Osteoblast (primary cell): ENCODE results near the gene KRTAP10-4. TPM values are rescaled to one million over a fixed set of nuclear protein-coding genes. Genes with fewer than 3 reads are reported as not detected.
A peak's percentile ranks its signal among the peaks of the same experiment; 100 is the strongest.

Experiments
- DNase-seq: peaks from one replicate; pipeline ENCODE4 v3.0.0; 2011; ENCODE audit warnings: low spot score, mixed read lengths; ENCODE audit not compliant: insufficient read length; ENCODE audit errors: missing footprints
- H2AFZ ChIP-seq: 2 replicates; pipeline ENCODE4 v1.6.0; 2011; ENCODE audit warnings: mild to moderate bottlenecking, low read length
- H3K27ac ChIP-seq: 2 replicates; pipeline ENCODE4 v1.5.1; 2011; ENCODE audit warnings: mild to moderate bottlenecking, low read depth, low read length, moderate library complexity
- H3K27me3 ChIP-seq: 2 replicates; pipeline ENCODE4 v1.6.0; 2012; ENCODE audit warnings: mild to moderate bottlenecking, control low read depth, inconsistent platforms, low read length, moderate library complexity; ENCODE audit not compliant: insufficient read depth
- H3K36me3 ChIP-seq: 2 replicates; pipeline ENCODE4 v1.5.1; 2011; ENCODE audit warnings: mild to moderate bottlenecking, low read length, control low read depth, moderate library complexity; ENCODE audit not compliant: insufficient read depth
- H3K4me1 ChIP-seq: 2 replicates; pipeline ENCODE4 v1.5.1; 2011; ENCODE audit warnings: mild to moderate bottlenecking, low read length, control low read depth, moderate library complexity; ENCODE audit not compliant: insufficient read depth
- H3K4me2 ChIP-seq: 2 replicates; pipeline ENCODE4 v1.6.0; 2011; ENCODE audit warnings: mild to moderate bottlenecking, low read length; ENCODE audit not compliant: insufficient read depth
- H3K4me3 ChIP-seq: fragments of 200-600 bp; sonication (generic); 3 replicates; pipeline ENCODE4 v1.5.1; 2012; ENCODE audit warnings: mild to moderate bottlenecking, low read length, inconsistent platforms; ENCODE audit not compliant: insufficient read depth
- H3K79me2 ChIP-seq: 2 replicates; pipeline ENCODE4 v1.6.0; 2012; ENCODE audit warnings: mild to moderate bottlenecking, low read length, control low read depth, inconsistent platforms; ENCODE audit not compliant: insufficient read depth
- H3K9me3 ChIP-seq: 2 replicates; pipeline ENCODE4 v1.5.1; 2011; ENCODE audit warnings: low read depth, low read length, control low read depth
- H4K20me1 ChIP-seq: 2 replicates; pipeline ENCODE4 v1.6.0; 2012; ENCODE audit warnings: mild to moderate bottlenecking, low read length, control low read depth; ENCODE audit not compliant: insufficient read depth
- total RNA-seq: library from RNA; depleted of rRNA; stranded (reverse); fragments of >200 nt; gene quantifications from 2 replicates; pipeline ENCODE4 v1.2.3, GENCODE V29; 2012
- TF ChIP-seq, protein P1 (sequence below): IDR thresholded peaks from 2 replicates; pipeline ENCODE4 v1.5.1; 2011; ENCODE audit warnings: mild to moderate bottlenecking, low read depth, low read length, moderate library complexity; ENCODE audit errors: extremely low read depth

The KRTAP10-4 gene
- total RNA-seq, 1 donor: not detected

DNA sequence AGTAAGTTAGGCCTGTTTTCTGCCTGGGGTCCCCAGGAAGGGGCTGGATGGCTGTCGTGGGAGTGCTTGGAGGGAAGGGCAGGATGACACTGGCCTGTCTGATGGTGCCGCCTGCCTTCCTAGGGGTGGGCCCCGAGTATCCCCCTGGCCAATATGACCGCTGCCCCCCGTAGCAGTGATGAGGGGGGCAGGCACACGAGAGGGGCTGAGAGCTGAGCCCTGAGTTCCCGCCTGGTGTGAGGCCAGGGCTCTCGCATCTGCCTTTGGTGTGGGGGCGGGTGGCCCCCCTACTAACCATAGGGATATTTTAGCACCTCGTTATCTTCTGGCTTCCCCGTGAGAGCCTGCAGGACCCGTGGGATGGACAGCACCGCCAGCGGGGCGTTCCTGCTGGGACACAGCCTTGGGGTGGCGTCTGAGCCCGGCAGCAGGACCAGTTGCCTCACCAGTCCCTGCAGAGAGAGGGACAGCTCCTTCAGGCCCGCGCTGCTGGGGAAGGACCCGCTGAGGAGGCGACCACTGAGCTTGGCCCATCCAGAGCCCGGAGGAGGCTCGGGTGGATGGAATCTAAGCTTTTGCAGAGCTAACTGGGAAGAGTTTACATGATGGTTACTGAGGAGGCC is 43.9 kb upstream of the KRTAP10-4 start:
- Histone ChIP-seq H3K27ac (no peak overlapping the region), H3K79me2 (no peaks in the 10 kb centered on the region), H3K4me1 (no peaks in the 10 kb centered on the region), H3K9me3 (no peaks in the 10 kb centered on the region), H3K4me2 (no peak overlapping the region), H3K36me3 (no peaks in the 10 kb centered on the region), H3K4me3 (no peak overlapping the region), H2AFZ (no peak overlapping the region), H4K20me1 (no peaks in the 10 kb centered on the region), H3K27me3 (no peaks in the 10 kb centered on the region)
- peak; percentile 81 for DNase-seq
- TF ChIP-seq, protein P1, sequence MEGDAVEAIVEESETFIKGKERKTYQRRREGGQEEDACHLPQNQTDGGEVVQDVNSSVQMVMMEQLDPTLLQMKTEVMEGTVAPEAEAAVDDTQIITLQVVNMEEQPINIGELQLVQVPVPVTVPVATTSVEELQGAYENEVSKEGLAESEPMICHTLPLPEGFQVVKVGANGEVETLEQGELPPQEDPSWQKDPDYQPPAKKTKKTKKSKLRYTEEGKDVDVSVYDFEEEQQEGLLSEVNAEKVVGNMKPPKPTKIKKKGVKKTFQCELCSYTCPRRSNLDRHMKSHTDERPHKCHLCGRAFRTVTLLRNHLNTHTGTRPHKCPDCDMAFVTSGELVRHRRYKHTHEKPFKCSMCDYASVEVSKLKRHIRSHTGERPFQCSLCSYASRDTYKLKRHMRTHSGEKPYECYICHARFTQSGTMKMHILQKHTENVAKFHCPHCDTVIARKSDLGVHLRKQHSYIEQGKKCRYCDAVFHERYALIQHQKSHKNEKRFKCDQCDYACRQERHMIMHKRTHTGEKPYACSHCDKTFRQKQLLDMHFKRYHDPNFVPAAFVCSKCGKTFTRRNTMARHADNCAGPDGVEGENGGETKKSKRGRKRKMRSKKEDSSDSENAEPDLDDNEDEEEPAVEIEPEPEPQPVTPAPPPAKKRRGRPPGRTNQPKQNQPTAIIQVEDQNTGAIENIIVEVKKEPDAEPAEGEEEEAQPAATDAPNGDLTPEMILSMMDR: no peak

DNA sequence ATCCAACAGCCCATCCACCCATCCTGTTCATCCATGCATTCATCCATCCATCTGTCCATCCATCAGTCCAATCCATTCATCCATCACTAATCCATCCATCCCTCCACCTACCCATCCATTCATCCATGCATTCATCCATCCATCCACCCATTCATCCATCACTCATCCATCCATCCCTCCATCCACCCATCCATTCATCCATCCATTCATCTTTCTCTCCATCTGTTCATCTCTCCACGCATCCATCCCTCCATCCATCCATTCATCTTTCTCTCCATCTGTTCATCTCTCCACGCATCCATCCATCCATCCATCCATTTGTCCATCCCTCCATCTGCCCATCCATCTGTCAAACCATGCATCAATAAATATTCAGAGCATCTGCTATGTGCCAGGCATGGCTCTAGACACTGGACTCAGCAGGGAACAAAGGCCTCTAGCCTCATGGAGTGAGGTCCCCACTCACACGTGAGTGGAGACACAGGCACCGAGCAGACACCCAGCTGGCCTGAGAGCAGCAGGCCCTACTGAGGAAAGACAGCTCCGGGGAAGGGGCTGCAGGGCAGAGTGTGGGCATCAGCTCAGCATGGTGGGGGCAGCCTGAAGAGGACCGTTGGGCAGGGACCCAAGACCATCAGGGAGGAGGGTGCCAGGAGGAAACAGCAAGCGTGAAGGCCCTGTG is 43.2 kb upstream of the KRTAP10-4 start:
- H3K27ac ChIP-seq: no peak overlapping the region
- no peak overlapping the region for H3K4me2 ChIP-seq
- no peaks in the 10 kb centered on the region for H3K36me3 ChIP-seq
- no peak overlapping the region for H3K4me3 ChIP-seq
- peak; percentile 65 for DNase-seq
- H3K27me3 ChIP-seq: no peaks in the 10 kb centered on the region
- no peaks in the 10 kb centered on the region for H3K79me2 ChIP-seq
- TF ChIP-seq, protein P1: no peak
- no peaks in the 10 kb centered on the region for H4K20me1 ChIP-seq
- no peaks in the 10 kb centered on the region for H3K9me3 ChIP-seq
- H2AFZ ChIP-seq: no peak overlapping the region
- no peaks in the 10 kb centered on the region for H3K4me1 ChIP-seq

DNA sequence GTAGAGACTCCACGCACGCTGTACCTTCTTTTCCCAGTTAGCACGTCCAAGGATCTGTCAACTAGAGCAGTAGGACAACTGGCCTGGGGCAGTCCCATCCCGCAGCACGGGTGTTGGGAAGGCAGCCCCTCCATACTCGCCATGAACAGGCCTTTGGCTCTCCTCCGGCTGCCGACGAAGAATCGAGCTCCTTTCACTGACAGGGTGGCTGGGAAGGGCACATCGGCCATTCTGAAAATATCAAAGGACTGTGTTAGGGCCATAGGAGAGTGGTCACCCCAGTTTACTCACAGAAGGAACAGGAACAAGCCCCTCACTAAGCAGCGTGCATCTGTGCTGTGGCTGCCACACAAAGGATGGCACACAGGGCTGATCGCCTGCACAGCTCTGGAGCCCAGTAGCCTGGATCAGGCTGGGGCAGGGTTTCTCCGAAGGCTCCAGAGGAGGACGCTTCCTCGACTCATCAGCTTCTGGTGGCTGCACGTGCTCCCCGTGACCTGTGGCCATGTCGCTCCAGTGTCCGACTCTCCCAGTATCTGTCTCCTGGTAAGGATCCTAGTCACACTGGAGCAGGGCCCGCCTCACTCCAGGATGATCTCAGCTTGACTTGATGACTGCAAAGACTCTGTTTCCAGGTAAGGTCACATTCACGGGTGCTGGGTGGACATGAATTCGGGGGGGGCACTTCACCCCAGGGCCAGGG is 42.5 kb upstream of the KRTAP10-4 start:
- H2AFZ ChIP-seq: no peak overlapping the region
- no peak overlapping the region for H3K4me2 ChIP-seq
- H4K20me1 ChIP-seq: no peaks in the 10 kb centered on the region
- H3K79me2 ChIP-seq: no peaks in the 10 kb centered on the region
- TF ChIP-seq, protein P1: no peak
- H3K27me3 ChIP-seq: no peaks in the 10 kb centered on the region
- H3K27ac ChIP-seq: no peak overlapping the region
- H3K4me3 ChIP-seq: no peak overlapping the region
- DNase-seq: peak; percentile 48
- no peaks in the 10 kb centered on the region for H3K36me3 ChIP-seq
- no peaks in the 10 kb centered on the region for H3K4me1 ChIP-seq
- no peaks in the 10 kb centered on the region for H3K9me3 ChIP-seq
